ENCODE results near the gene ADARB2. TPM values are rescaled to one million over a fixed set of nuclear protein-coding genes. Genes with fewer than 3 reads are reported as not detected.

Gene ADARB2
- total and polyA plus RNA-seq, 8 donors: 0.34 to 24.7 (median 3.2) TPM

- FAIRE-seq (no peak), ATAC-seq (no peak), DNase-seq (no peak)
- H3K27me3 ChIP-seq: no peaks in the 10 kb centered on the region
- WGBS, 2 donors: 69 to 79% methylated on average over 14 of the region's 14 CpGs
- H3K4me1 ChIP-seq: no peaks in the 10 kb centered on the region
- no peak for TF ChIP-seq CTCF (IDR thresholded peaks at IDR 0.05)
- no peaks in the 10 kb centered on the region for H3K36me3 ChIP-seq
- H3K4me3 ChIP-seq: no peak overlapping the region
- H3K9me3 ChIP-seq: no peaks in the 10 kb centered on the region
- intact Hi-C loops (cut with DNase I): no loop called here
- no peak overlapping the region for H3K27ac ChIP-seq
Measured at GRCh38 chr10:1532636-1533035, 204.7 kb downstream of the ADARB2 start.

GRCh38 chr10:1531883-1532597 lies 205.3 kb downstream of the ADARB2 start:
- Histone ChIP-seq H3K36me3 (no peaks in the 10 kb centered on the region), H3K9me3 (no peaks in the 10 kb centered on the region), H3K4me1 (no peaks in the 10 kb centered on the region), H3K27ac (no peak overlapping the region), H3K4me3 (no peak overlapping the region), H3K27me3 (no peaks in the 10 kb centered on the region)
- no peak for DNase-seq
- 63 to 79% methylated on average over 18 of the region's 18 CpGs for WGBS, 2 donors
- intact Hi-C loops (cut with DNase I): no loop called here
- no peak for TF ChIP-seq CTCF (IDR thresholded peaks at IDR 0.05)
- ATAC-seq: no peak
- no peak for FAIRE-seq

- intact Hi-C loops (cut with DNase I): no loop called here
- no peaks in the 10 kb centered on the region for H3K9me3 ChIP-seq
- no peaks in the 10 kb centered on the region for H3K27me3 ChIP-seq
- no peaks in the 10 kb centered on the region for H3K36me3 ChIP-seq
- H3K4me1 ChIP-seq: no peaks in the 10 kb centered on the region
- ATAC-seq: no peak
- no peak for DNase-seq
- TF ChIP-seq CTCF (IDR thresholded peaks at IDR 0.05): no peak
- no peak overlapping the region for H3K27ac ChIP-seq
- WGBS, 2 donors: 66 to 78% methylated on average over 16 of the region's 16 CpGs
- no peak overlapping the region for H3K4me3 ChIP-seq
- no peak for FAIRE-seq
Measured at GRCh38 chr10:1530871-1531517, 206.3 kb downstream of the ADARB2 start.

GRCh38 chr10:1529806-1530413 lies 207.4 kb downstream of the ADARB2 start:
- H3K9me3 ChIP-seq: no peaks in the 10 kb centered on the region
- no peaks in the 10 kb centered on the region for H3K27me3 ChIP-seq
- no peak for TF ChIP-seq CTCF (IDR thresholded peaks at IDR 0.05)
- 72 to 82% methylated on average over 15 of the region's 15 CpGs for WGBS, 2 donors
- ATAC-seq (no peak), DNase-seq (no peak), FAIRE-seq (no peak)
- intact Hi-C loops (cut with DNase I): no loop called here
- no peaks in the 10 kb centered on the region for H3K36me3 ChIP-seq
- no peaks in the 10 kb centered on the region for H3K4me1 ChIP-seq
- H3K4me3 ChIP-seq: no peak overlapping the region
- no peak overlapping the region for H3K27ac ChIP-seq

- no peaks in the 10 kb centered on the region for H3K9me3 ChIP-seq
- H3K36me3 ChIP-seq: no peaks in the 10 kb centered on the region
- no peaks in the 10 kb centered on the region for H3K4me1 ChIP-seq
- ATAC-seq: no peak
- TF ChIP-seq CTCF (IDR thresholded peaks at IDR 0.05): no peak
- 70 to 79% methylated on average over 15 of the region's 15 CpGs for WGBS, 2 donors
- FAIRE-seq: no peak
- H3K4me3 ChIP-seq: no peak overlapping the region
- intact Hi-C loops (cut with DNase I): no loop called here
- H3K27me3 ChIP-seq: no peaks in the 10 kb centered on the region
- no peak overlapping the region for H3K27ac ChIP-seq
- DNase-seq: no peak
Measured at GRCh38 chr10:1527951-1528350, 209.4 kb downstream of the ADARB2 start.
